ENCODE results near the gene BCL11A. TPM values are rescaled to one million over a fixed set of nuclear protein-coding genes. Genes with fewer than 3 reads are reported as not detected.

Gene BCL11A
- total RNA-seq, 4 donors from 2014 or later, result 23.9 to 46.2 (median 33.8) TPM

GRCh38 chr2:60496956-60497355 is 56.5 kb downstream of the BCL11A start:
- Histone ChIP-seq H3K4me1 (peaks cover 10 to 67% (median 16%) of the 10 kb centered on the region in 3 donors), H3K27me3 (no peaks in the 10 kb centered on the region), H3K36me3 (peaks cover 0 to 21% (median 0%) of the 10 kb centered on the region in 3 donors), H3K27ac (no peak overlapping the region), H3K9me3 (no peaks in the 10 kb centered on the region), H3K4me3 (no peak overlapping the region)
- DNase-seq, result no peak
- intact Hi-C loops (cut with DNase I), result no loop called here
- TF ChIP-seq CTCF (IDR thresholded peaks at IDR 0.05) (no peak), POLR2A (IDR thresholded peaks at IDR 0.05) (no peak)
- WGBS, 2 donors, result 89 to 93% methylated on average over 5 of the region's 5 CpGs

- DNase-seq, result no peak
- H3K27me3 ChIP-seq, result no peaks in the 10 kb centered on the region
- intact Hi-C loops (cut with DNase I), result no loop called here
- WGBS, 2 donors, result 75 to 80% methylated on average over 1 of the region's 1 CpG
- peaks cover 0 to 21% (median 0%) of the 10 kb centered on the region in 3 donors for H3K36me3 ChIP-seq
- H3K9me3 ChIP-seq, result no peaks in the 10 kb centered on the region
- TF ChIP-seq POLR2A (IDR thresholded peaks at IDR 0.05) (no peak), CTCF (IDR thresholded peaks at IDR 0.05) (no peak)
- no peak overlapping the region for H3K27ac ChIP-seq
- peaks cover 10 to 64% (median 16%) of the 10 kb centered on the region in 3 donors for H3K4me1 ChIP-seq
- H3K4me3 ChIP-seq, result no peak overlapping the region
These were observed 57.0 kb downstream of the BCL11A start for GRCh38 chr2:60496475-60496874.

GRCh38 chr2:60495041-60495625 is 58.3 kb downstream of the BCL11A start:
- intact Hi-C loops (cut with DNase I), result no loop called here
- H3K9me3 ChIP-seq, result no peaks in the 10 kb centered on the region
- no peak overlapping the region for H3K27ac ChIP-seq
- H3K36me3 ChIP-seq, result peaks cover 0 to 21% (median 0%) of the 10 kb centered on the region in 3 donors
- no peaks in the 10 kb centered on the region for H3K27me3 ChIP-seq
- no peak overlapping the region for H3K4me3 ChIP-seq
- peaks cover 8 to 58% (median 12%) of the 10 kb centered on the region in 3 donors for H3K4me1 ChIP-seq
- DNase-seq, result no peak
- 81 to 86% methylated on average over 5 to 6 of the region's 6 CpGs for WGBS, 2 donors
- TF ChIP-seq CTCF (IDR thresholded peaks at IDR 0.05) (no peak), POLR2A (IDR thresholded peaks at IDR 0.05) (no peak)

- DNase-seq, result no peak
- H3K36me3 ChIP-seq, result peaks cover 0 to 21% (median 0%) of the 10 kb centered on the region in 3 donors
- no peak for TF ChIP-seq CTCF (IDR thresholded peaks at IDR 0.05)
- no peak for TF ChIP-seq POLR2A (IDR thresholded peaks at IDR 0.05)
- H3K27ac ChIP-seq, result no peak overlapping the region
- intact Hi-C loops (cut with DNase I), result no loop called here
- H3K4me1 ChIP-seq, result peaks cover 0 to 45% (median 0%) of the 10 kb centered on the region in 3 donors
- 69 to 85% methylated on average over 4 of the region's 4 CpGs for WGBS, 2 donors
- no peak overlapping the region for H3K4me3 ChIP-seq
- no peaks in the 10 kb centered on the region for H3K27me3 ChIP-seq
- H3K9me3 ChIP-seq, result no peaks in the 10 kb centered on the region
These were observed 59.6 kb downstream of the BCL11A start for GRCh38 chr2:60493804-60494387.

- no peaks in the 10 kb centered on the region for H3K27me3 ChIP-seq
- intact Hi-C loops (cut with DNase I), result no loop called here
- H3K4me1 ChIP-seq, result peaks cover 0 to 38% (median 0%) of the 10 kb centered on the region in 3 donors
- no peaks in the 10 kb centered on the region for H3K9me3 ChIP-seq
- TF ChIP-seq POLR2A (IDR thresholded peaks at IDR 0.05) (no peak), CTCF (IDR thresholded peaks at IDR 0.05) (no peak)
- no peak for DNase-seq
- 83 to 87% methylated on average over 4 of the region's 4 CpGs for WGBS, 2 donors
- no peak overlapping the region for H3K27ac ChIP-seq
- peaks cover 0 to 9% (median 0%) of the 10 kb centered on the region in 3 donors for H3K36me3 ChIP-seq
- H3K4me3 ChIP-seq, result no peak overlapping the region
These were observed 60.9 kb downstream of the BCL11A start for GRCh38 chr2:60492548-60492947.

Data from esophagus squamous epithelium (tissue), 5 donors.